ENCODE data around the gene CCS.
A peak's percentile ranks its signal among the peaks of the same experiment; 100 is the strongest.
"Not testable (repeated sequence)": the region's sequence is repeated elsewhere in the genome, so short reads cannot be mapped to it uniquely, and the experiment has no call there.

CCS gene

GRCh38 chr11:66561178-66561974, 31.6 kb upstream of the CCS start:
- no peak for DNase-seq

- no peak for DNase-seq
These were observed 31.1 kb upstream of the CCS start for GRCh38 chr11:66561975-66562248.

- DNase-seq: no peak
These were observed 30.7 kb upstream of the CCS start for GRCh38 chr11:66562275-66562674.

- DNase-seq: no peak
These were observed 29.9 kb upstream of the CCS start for GRCh38 chr11:66562907-66563583.

GRCh38 chr11:66563832-66564231, 29.2 kb upstream of the CCS start:
- no peak for DNase-seq

- no peak for DNase-seq
These were observed 28.4 kb upstream of the CCS start for GRCh38 chr11:66564538-66564937.

- DNase-seq: no peak
These were observed 28.0 kb upstream of the CCS start for GRCh38 chr11:66564984-66565383.

- DNase-seq: no peak
These were observed 26.8 kb upstream of the CCS start for GRCh38 chr11:66566221-66566620.

GRCh38 chr11:66567787-66568123, 25.2 kb upstream of the CCS start:
- DNase-seq: no peak

GRCh38 chr11:66568124-66568916, 24.7 kb upstream of the CCS start, which contains the start of gene CTSF:
TSS of gene CTSF (minus strand) at chr11:66568606. CDS start at chr11:66568486, 120 bp downstream.
- DNase-seq: peak; percentile 48

- no peak for DNase-seq
These were observed 23.9 kb upstream of the CCS start for GRCh38 chr11:66569076-66569475.

- DNase-seq: no peak
These were observed 22.7 kb upstream of the CCS start for GRCh38 chr11:66570079-66570849.

- no peak for DNase-seq
These were observed 22.2 kb upstream of the CCS start for GRCh38 chr11:66570850-66571180.

GRCh38 chr11:66579017-66579606, 13.9 kb upstream of the CCS start:
- peak; percentile 48 for DNase-seq

- DNase-seq: no peak
These were observed 12.2 kb upstream of the CCS start for GRCh38 chr11:66580803-66581202.

GRCh38 chr11:66581261-66581660, 11.7 kb upstream of the CCS start:
- no peak for DNase-seq

- DNase-seq: not testable (repeated sequence)
These were observed 10.3 kb upstream of the CCS start for GRCh38 chr11:66582565-66583147.

GRCh38 chr11:66585447-66585846, 7.5 kb upstream of the CCS start:
- not testable (repeated sequence) for DNase-seq

GRCh38 chr11:66586136-66586535, 6.8 kb upstream of the CCS start:
- DNase-seq: no peak

- not testable (repeated sequence) for DNase-seq
These were observed 3.7 kb upstream of the CCS start for GRCh38 chr11:66589315-66589714.

- DNase-seq: no peak
These were observed 2.8 kb upstream of the CCS start for GRCh38 chr11:66589996-66590675.

- no peak for DNase-seq
These were observed 1.8 kb upstream of the CCS start for GRCh38 chr11:66591175-66591574.
